HepG2 (cell line): Measurements from ENCODE around the gene PPP1R12A. TPM values are rescaled to one million over a fixed set of nuclear protein-coding genes. Genes with fewer than 3 reads are reported as not detected.

Source experiments
- FOXJ3 ChIP-seq: sonication (generic); formaldehyde crosslinking; IDR thresholded peaks from 2 replicates; pipeline ENCODE4 v1.4.0; 2020; ENCODE audit warnings: missing genetic modification reagents, mild to moderate bottlenecking, borderline replicate concordance
- KMT2A ChIP-seq: sonication (generic); formaldehyde crosslinking; IDR thresholded peaks from 2 replicates; pipeline ENCODE4 v1.4.0; 2020; ENCODE audit warnings: missing genetic modification reagents
- MAF1 ChIP-seq: sonication (generic); formaldehyde crosslinking; IDR thresholded peaks from 2 replicates; pipeline ENCODE4 v1.5.0; 2020; ENCODE audit warnings: missing genetic modification reagents, borderline replicate concordance
- MED13 ChIP-seq: sonication (generic); formaldehyde crosslinking; IDR thresholded peaks from 2 replicates; pipeline ENCODE4 v1.5.0; 2020; ENCODE audit warnings: missing genetic modification reagents
- TBP ChIP-seq: sonication (generic); formaldehyde crosslinking; IDR thresholded peaks from 2 replicates; pipeline ENCODE4 v1.5.0; 2020; ENCODE audit warnings: missing genetic modification reagents
- ZBTB46 ChIP-seq: sonication (generic); formaldehyde crosslinking; IDR thresholded peaks from 2 replicates; pipeline ENCODE4 v1.4.0; 2020; ENCODE audit warnings: mild to moderate bottlenecking, missing genetic modification reagents, borderline replicate concordance
- ZFP36 ChIP-seq: fragments of 150-350 bp; IDR thresholded peaks from 2 replicates; pipeline ENCODE4 v1.6.1; 2018; ENCODE audit warnings: borderline replicate concordance, low read length, low read depth; ENCODE audit not compliant: partially characterized antibody
- ZNF121 ChIP-seq: sonication (generic); formaldehyde crosslinking; IDR thresholded peaks from 2 replicates; pipeline ENCODE4 v1.5.0; 2020; ENCODE audit warnings: mild to moderate bottlenecking, missing genetic modification reagents
- ZNF468 ChIP-seq: sonication (generic); formaldehyde crosslinking; IDR thresholded peaks from 2 replicates; pipeline ENCODE4 v1.8.0; 2022; ENCODE audit warnings: mild to moderate bottlenecking, moderate library complexity, missing genetic modification reagents
- ZNF691 ChIP-seq: sonication (generic); formaldehyde crosslinking; IDR thresholded peaks from 2 replicates; pipeline ENCODE4 v1.4.0; 2020; ENCODE audit warnings: missing genetic modification reagents, low read depth, mild to moderate bottlenecking, borderline replicate concordance
- ZXDC ChIP-seq: sonication (generic); formaldehyde crosslinking; IDR thresholded peaks from 2 replicates; pipeline ENCODE4 v1.5.0; 2020; ENCODE audit warnings: mild to moderate bottlenecking, missing genetic modification reagents
- polyA plus RNA-seq, 8 experiments: library from polyadenylated mRNA; depleted of rRNA in 3 of 8; stranded (reverse) in 7 of 8; unstranded in 1 of 8; fragments of >200 nt; fragmentation: Illumina TruSeq in 4 of 8; extraction: Trizol in 4 of 8; gene quantifications; 2 replicates each; pipeline versions ENCODE4 v1.2.1 to v1.2.3, GENCODE V29; 2011 to 2016; ENCODE audit warnings: low read depth in 4 of 8, missing spikeins in 1 of 8, mixed read lengths in 1 of 8; ENCODE audit not compliant: insufficient read depth in 1 of 8
- total RNA-seq, 5 experiments: library from RNA; depleted of rRNA; stranded (reverse); fragments of >200 nt; fragmentation: Illumina TruSeq; extraction: Trizol; gene quantifications; 2 replicates each; pipeline ENCODE4 v1.2.3, GENCODE V29; 2016; ENCODE audit warnings: low read depth in 1 of 5

PPP1R12A gene
- total and polyA plus RNA-seq, 2 of the 13 experiments (the other 11 are each of a cell fraction or from before 2014, with no cell fraction given): 23.8 to 50.0 TPM

- TF ChIP-seq ZXDC (CRISPR knock-in tag): no peak
- TF ChIP-seq MAF1 (CRISPR knock-in tag): no peak
- no peak for TF ChIP-seq MED13 (CRISPR knock-in tag)
- no peak for TF ChIP-seq ZNF121 (CRISPR knock-in tag)
- TF ChIP-seq FOXJ3 (CRISPR knock-in tag): no peak
- no peak for TF ChIP-seq KMT2A (CRISPR knock-in tag)
- TF ChIP-seq ZNF468: no peak
- no peak for TF ChIP-seq TBP (CRISPR knock-in tag)
- no peak for TF ChIP-seq ZFP36
- no peak for TF ChIP-seq ZNF691 (CRISPR knock-in tag)
- no peak for TF ChIP-seq ZBTB46 (CRISPR knock-in tag)
Observed at GRCh38 chr12:79765157-79765556, 169.7 kb downstream of the PPP1R12A start (continued).
